AG09319 (cell line): Measurements from ENCODE around the gene TMEM89.

Experiments used
- DNase-seq: peaks from one replicate; pipeline ENCODE4 v3.0.0-alpha.2; 2010; ENCODE audit warnings: low read depth; ENCODE audit errors: extremely low read depth
- TF ChIP-seq, protein P1 (sequence below): IDR thresholded peaks from 2 replicates; pipeline ENCODE4 v1.5.1; 2011; ENCODE audit warnings: low read depth, mild to moderate bottlenecking, inconsistent platforms, low read length, moderate library complexity

TMEM89 gene

DNA sequence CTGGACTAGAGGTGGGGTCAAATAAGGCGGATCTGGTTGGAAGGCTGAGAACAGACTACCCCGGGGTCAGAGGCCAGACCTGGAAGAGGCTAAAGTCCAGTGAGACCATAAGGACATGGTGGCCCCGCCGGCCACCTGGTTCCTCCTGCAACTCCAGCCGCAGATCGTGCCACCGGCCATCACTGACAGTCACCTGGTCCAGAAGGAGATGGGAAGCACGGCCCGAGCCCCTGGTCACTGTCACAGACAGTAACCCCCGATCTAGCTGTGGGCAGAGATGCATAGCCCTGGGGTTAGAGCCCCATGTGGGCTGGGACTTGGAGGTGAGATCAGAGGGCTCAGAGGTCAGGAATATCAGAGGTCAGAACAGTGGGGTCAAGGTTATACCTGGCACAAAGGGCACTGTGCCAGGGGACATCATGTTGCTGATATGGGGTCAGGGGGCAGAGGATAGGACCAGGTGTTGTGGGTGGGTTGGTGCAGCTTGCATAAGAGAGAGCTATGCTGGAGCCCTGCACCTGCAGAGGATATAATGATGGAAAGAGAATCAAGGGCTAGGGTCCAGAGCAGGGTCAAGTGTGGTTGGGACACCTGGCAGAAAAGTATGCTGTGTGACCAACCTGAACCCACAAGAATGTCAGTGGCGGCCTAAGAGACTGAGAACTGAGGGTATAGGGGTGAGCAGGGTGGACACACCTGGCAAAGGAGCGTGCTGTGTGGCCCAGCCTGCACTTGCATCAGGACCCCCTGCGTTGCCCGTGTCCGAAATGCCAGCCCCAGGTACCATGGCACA, 31.6 kb upstream of the TMEM89 start:
- TF ChIP-seq, protein P1, sequence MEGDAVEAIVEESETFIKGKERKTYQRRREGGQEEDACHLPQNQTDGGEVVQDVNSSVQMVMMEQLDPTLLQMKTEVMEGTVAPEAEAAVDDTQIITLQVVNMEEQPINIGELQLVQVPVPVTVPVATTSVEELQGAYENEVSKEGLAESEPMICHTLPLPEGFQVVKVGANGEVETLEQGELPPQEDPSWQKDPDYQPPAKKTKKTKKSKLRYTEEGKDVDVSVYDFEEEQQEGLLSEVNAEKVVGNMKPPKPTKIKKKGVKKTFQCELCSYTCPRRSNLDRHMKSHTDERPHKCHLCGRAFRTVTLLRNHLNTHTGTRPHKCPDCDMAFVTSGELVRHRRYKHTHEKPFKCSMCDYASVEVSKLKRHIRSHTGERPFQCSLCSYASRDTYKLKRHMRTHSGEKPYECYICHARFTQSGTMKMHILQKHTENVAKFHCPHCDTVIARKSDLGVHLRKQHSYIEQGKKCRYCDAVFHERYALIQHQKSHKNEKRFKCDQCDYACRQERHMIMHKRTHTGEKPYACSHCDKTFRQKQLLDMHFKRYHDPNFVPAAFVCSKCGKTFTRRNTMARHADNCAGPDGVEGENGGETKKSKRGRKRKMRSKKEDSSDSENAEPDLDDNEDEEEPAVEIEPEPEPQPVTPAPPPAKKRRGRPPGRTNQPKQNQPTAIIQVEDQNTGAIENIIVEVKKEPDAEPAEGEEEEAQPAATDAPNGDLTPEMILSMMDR = no peak
- DNase-seq = no peak

DNA sequence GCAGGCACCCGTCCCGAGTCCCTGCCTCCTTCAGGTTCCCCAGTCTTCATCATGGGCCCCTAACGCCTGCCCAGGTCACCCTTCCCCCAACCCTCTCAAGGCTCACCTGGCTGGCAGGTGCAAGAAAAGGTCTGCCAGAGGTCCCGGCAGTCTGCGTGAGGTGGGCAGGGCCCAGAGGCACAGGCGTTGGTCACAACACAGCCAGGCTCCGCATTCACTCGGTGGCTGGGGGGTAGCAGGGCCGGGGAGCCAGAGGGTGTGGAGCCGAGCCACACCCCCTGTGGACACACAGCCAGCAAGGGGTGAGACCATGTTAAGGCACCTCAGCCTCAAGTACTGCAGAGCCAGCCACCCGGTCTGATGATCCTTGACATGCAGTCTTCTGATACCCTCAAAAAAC, 30.2 kb upstream of the TMEM89 start:
- TF ChIP-seq, protein P1 = no peak
- DNase-seq = no peak

DNA sequence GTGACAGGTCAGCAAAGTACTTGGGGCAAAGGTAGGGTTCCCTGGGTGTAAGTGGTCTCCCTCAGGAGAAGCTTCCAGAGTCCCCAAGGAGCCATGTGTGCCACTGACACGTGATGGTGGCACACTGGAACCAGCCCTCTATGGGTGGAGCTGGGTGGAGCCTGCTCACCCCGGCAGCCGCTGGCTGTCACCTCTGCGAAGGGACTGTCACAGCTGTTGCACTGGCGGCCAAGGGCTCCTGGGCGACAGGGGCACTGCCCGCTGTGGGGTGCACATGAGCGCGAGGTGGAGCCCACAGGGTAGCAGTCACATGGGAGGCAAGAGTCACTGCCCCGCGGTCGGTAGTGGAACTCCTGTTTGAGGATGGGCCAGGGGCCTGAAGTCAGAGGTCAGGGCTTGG, 29.2 kb upstream of the TMEM89 start:
- DNase-seq = no peak
- TF ChIP-seq, protein P1 = no peak

DNA sequence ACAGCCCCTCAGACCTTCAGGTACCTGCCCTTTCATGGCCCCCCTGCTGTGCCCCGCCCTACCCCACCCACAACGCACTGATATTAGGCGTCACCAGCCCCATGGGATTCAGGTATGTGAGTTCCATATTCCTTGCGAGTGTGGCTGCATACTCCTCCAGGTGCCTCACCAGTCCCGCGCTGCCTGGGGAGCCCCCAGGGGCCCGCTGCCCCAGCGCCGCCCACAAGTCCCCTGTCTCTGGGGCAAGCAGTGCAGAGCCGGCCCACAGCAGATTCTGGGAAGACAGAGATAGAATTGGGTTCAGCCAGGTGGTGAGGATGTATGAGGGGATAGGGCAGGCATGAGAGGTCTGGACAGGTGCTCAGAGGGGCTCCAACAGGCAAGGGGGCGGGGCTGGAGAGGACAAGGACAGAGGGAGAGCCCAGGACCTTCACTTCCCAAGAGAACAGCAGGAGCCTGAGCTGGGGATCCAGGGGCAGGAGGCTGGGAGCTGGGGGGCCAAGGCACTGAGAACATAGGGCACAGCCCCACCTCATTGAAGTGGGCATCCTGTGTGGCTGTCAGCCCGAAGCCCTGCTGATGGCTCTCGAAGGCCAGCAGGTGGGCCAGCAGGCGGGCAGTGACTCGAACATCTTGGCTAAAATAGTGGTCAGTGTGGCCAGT, 26.8 kb upstream of the TMEM89 start:
- TF ChIP-seq, protein P1 = no peak
- DNase-seq = no peak

DNA sequence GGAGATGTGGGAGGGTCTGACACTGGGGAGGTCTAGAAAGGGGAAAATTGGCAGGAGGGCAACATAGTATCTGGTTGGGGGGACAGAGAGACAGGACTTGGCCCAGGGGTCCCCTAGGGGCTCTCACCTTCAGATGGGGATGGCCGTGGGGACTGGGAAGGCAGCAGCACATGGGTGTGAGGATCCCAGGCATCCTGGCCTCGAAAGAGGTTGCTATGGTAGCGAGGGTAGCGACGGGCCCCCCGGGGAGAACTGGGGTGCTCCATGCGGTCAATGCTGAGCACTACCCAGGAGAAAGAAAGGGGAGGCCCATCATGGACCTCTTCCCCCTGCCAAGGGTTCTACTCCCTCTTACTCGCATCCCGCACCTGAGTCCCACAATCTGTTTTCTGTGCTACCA, 26.1 kb upstream of the TMEM89 start:
- TF ChIP-seq, protein P1 = no peak
- no peak for DNase-seq

DNA sequence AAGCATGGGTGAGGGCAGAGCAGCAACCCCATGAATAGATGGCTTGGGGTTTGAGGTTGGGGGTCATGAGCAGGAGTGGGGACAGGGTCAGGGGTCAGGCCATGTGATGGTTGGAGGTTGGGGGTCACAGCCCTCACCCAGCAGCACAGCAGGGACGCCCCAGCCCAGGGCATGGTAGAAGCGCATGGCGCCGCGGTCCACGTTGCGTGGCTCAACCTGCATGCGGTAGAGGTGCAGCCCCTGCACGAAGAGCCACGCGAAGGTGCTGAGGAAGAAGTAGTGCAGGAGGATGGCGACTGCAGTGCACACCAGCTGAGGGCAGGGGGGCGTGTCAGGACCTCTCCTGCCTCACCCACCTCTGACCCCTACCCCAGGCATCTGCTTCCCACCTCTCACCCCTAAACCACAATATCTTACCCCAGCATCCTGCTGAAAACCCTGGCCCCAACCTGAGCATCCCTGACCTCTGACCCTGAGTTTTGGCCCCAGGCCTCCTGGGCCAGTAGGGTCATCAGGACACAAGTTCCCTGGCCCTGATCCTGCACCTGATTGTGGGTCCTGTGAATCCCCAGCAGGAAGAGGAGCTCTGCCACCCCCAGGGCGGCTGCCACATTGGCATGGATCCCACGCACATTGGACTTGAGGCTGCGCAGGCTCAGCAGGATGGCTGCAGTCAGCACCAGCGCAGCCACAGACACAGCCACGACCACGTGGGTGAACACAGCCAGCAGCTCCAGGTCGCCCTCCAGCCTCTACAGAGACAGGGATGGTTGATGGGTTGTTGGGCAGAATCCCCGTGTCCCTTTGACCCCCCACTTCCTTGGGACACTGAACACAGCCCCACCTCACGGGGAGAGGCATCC, 23.6 kb upstream of the TMEM89 start:
- TF ChIP-seq, protein P1 = no peak
- no peak for DNase-seq
